Tibial nerve (tissue), 4 donors: ENCODE results near the gene AREG. TPM values are rescaled to one million over a fixed set of nuclear protein-coding genes. Genes with fewer than 3 reads are reported as not detected.

Experiments used
- DNase-seq, 2 donors: peaks; one replicate each; pipeline ENCODE4 v3.0.0-alpha.2; 2019; ENCODE audit warnings: low spot score in 2 of 2
- H3K27ac ChIP-seq, 4 donors: fragments of 200-600 bp; sonication (generic) in 3 of 4; one replicate each; pipeline ENCODE4 v1.5.1; 2017 to 2019; ENCODE audit warnings: mild to moderate bottlenecking in 1 of 4
- H3K27me3 ChIP-seq, 2 donors: fragments of 200-600 bp; sonication (generic) in 1 of 2; one replicate each; pipeline versions ENCODE4 v1.5.1 to v1.6.0; 2017 to 2019
- H3K36me3 ChIP-seq, 3 donors: fragments of 200-600 bp; sonication (generic); one replicate each; pipeline ENCODE4 v1.5.1; 2018 to 2019
- H3K4me1 ChIP-seq, 4 donors: fragments of 200-600 bp; sonication (generic) in 3 of 4; one replicate each; pipeline ENCODE4 v1.5.1; 2017 to 2019
- H3K4me3 ChIP-seq, 4 donors: fragments of 200-600 bp; sonication (generic) in 3 of 4; one replicate each; pipeline ENCODE4 v1.5.1; 2017 to 2019; ENCODE audit warnings: mild to moderate bottlenecking in 1 of 4, moderate library complexity in 1 of 4
- H3K9me3 ChIP-seq, 4 donors: fragments of 200-600 bp; sonication (generic) in 3 of 4; one replicate each; pipeline ENCODE4 v1.5.1; 2017 to 2019
- CTCF ChIP-seq, 5 experiments: fragments of 200-600 bp in 3 of 5; fragments of 450-650 bp in 2 of 5; sonication (generic) in 3 of 5; IDR thresholded peaks; one replicate each; pipeline ENCODE4 v1.5.1; 2016 to 2019; ENCODE audit warnings: antibody characterized with exemption in 5 of 5, mild to moderate bottlenecking in 3 of 5, moderate library complexity in 2 of 5
- EP300 ChIP-seq, 2 donors: sonication (generic); formaldehyde crosslinking; IDR thresholded peaks; one replicate each; pipeline ENCODE4 v1.6.1; 2017; ENCODE audit warnings: antibody characterized with exemption in 2 of 2, mild to moderate bottlenecking in 1 of 2
- POLR2A ChIP-seq, 2 donors: fragments of 450-650 bp; IDR thresholded peaks; one replicate each; pipeline ENCODE4 v1.6.1; 2017; ENCODE audit warnings: antibody characterized with exemption in 2 of 2, mild to moderate bottlenecking in 2 of 2, moderate library complexity in 2 of 2
- WGBS, 2 donors: methylation state at CpG; one replicate each; pipeline ENCODE4 v1.1.5; 2018; 5-methylcytosine and 5-hydroxymethylcytosine counted together
- total RNA-seq, 4 donors: library from RNA; depleted of rRNA; stranded (reverse); fragments of >200 nt; gene quantifications; one replicate each; pipeline ENCODE4 v1.1.0, GENCODE V29; 2016

AREG gene
- total RNA-seq, 4 donors from 2014 or later = 4.0 to 12.9 (median 7.2) TPM

DNA sequence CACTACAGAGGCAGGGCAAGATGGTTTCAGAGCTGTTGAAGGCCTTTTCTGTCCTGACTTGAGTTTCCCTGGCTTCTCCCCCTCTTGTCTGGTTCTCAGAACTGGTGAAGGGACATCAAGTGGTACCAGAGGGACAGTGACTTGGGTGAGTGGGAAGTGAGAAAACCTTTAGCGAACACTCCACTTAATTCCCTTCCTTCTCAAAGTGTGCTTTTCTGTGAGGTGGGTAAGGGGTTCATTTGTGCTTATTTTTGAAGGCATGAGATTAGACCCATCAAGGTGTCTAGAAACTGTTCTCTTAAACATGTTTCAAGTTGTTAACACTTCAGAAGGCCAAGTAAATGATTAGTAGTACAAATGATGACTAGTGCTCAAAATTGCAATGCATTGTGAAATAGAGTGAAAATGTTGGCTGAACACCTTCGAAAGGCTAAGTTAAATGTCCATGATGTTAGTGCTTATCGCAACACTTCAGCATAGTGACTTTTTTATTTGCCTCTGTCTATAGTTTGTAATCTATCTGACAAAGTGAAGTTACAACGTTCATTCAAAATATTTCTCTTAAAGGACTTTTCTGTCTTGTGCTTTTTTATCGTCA is 2.8 kb downstream of the AREG start:
- Histone ChIP-seq H3K27me3 (no peaks in the 10 kb centered on the region), H3K4me1 (peaks cover 0 to 16% (median 2%) of the 10 kb centered on the region in 4 donors), H3K36me3 (no peaks in the 10 kb centered on the region), H3K4me3 (no peak overlapping the region), H3K27ac (no peak overlapping the region), H3K9me3 (no peaks in the 10 kb centered on the region)
- 94 to 95% methylated on average over 5 of the region's 5 CpGs for WGBS, 2 donors
- TF ChIP-seq EP300 (IDR thresholded peaks at IDR 0.05) (no peak), POLR2A (IDR thresholded peaks at IDR 0.05) (no peak), CTCF (IDR thresholded peaks at IDR 0.05) (no peak)
- no peak for DNase-seq

- no peak for TF ChIP-seq EP300 (IDR thresholded peaks at IDR 0.05)
- TF ChIP-seq CTCF (IDR thresholded peaks at IDR 0.05) = no peak
- TF ChIP-seq POLR2A (IDR thresholded peaks at IDR 0.05) = no peak
- Histone ChIP-seq H3K4me3 (no peak overlapping the region), H3K9me3 (no peaks in the 10 kb centered on the region), H3K4me1 (peaks cover 0 to 10% (median 2%) of the 10 kb centered on the region in 4 donors), H3K27me3 (no peaks in the 10 kb centered on the region), H3K36me3 (no peaks in the 10 kb centered on the region), H3K27ac (no peak overlapping the region)
- WGBS, 2 donors = 66 to 71% methylated on average over 6 of the region's 6 CpGs
- no peak for DNase-seq
Observed at GRCh38 chr4:74449571-74450297, 4.8 kb downstream of the AREG start.

GRCh38 chr4:74450298-74450683 is 5.4 kb downstream of the AREG start:
- no peak overlapping the region for H3K27ac ChIP-seq
- peaks cover 0 to 5% (median 2%) of the 10 kb centered on the region in 4 donors for H3K4me1 ChIP-seq
- no peak for TF ChIP-seq POLR2A (IDR thresholded peaks at IDR 0.05)
- TF ChIP-seq EP300 (IDR thresholded peaks at IDR 0.05) = no peak
- TF ChIP-seq CTCF (IDR thresholded peaks at IDR 0.05) = no peak
- no peak for DNase-seq
- H3K4me3 ChIP-seq = no peak overlapping the region
- no peaks in the 10 kb centered on the region for H3K9me3 ChIP-seq
- WGBS, 2 donors = 65 to 66% methylated on average over 4 of the region's 4 CpGs
- no peaks in the 10 kb centered on the region for H3K27me3 ChIP-seq
- H3K36me3 ChIP-seq = no peaks in the 10 kb centered on the region

DNA sequence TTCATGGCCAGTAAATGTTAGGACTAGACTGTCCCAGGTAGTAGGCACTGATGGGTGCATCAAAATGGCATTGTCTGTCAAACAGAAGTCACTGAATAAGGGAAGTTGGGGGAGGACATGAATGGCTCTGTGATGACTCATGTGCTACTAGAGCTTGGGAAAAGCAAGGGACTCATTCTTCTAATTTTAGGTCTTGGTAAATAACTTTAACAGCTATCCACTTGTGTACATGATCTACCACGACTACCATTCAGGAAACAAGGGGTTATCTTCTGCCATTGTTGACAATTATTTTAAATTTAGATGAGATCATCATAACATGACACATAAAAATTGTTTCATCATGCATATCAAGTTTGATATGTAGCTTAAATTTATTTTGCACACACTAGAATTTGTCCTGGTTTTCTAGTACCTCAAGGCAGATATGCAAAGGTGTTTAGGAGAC is 6.3 kb downstream of the AREG start:
- TF ChIP-seq EP300 (IDR thresholded peaks at IDR 0.05) (no peak), CTCF (IDR thresholded peaks at IDR 0.05) (no peak), POLR2A (IDR thresholded peaks at IDR 0.05) (no peak)

DNA sequence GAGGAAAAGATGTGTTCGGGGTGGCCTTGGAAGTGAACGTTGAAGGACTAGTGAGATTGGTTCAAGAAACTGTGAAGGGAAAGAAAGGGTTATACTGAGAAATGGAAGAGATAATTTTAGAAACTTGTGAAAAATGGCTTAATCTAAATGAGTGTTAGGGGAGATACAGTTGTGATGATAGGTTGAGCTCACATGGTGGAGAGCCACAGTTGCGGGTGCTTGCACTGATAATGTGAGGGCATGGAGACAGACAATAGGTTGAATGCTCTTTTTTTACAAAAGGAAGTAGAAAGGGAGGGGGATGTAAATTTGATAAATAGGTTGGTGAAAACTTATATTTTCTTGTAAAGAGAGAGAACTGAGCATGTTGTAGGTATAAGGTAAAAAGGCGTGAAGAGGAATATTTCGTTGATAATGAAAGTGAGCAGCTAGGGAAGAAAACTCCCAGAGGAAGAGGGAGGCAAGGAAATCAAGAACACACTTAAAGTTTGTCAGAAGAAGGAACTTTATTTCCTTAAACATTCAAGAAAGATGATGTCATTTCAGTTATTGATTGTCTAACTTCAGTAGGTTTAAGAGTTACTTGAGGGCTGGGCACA is 8.2 kb downstream of the AREG start:
- H3K9me3 ChIP-seq = no peaks in the 10 kb centered on the region
- H3K36me3 ChIP-seq = no peaks in the 10 kb centered on the region
- H3K4me1 ChIP-seq = no peaks in the 10 kb centered on the region
- WGBS, 2 donors = 80 to 81% methylated on average over 5 of the region's 5 CpGs
- no peak for DNase-seq
- no peak overlapping the region for H3K27ac ChIP-seq
- TF ChIP-seq POLR2A (IDR thresholded peaks at IDR 0.05) (no peak), EP300 (IDR thresholded peaks at IDR 0.05) (no peak), CTCF (IDR thresholded peaks at IDR 0.05) (no peak)
- H3K4me3 ChIP-seq = no peak overlapping the region
- no peaks in the 10 kb centered on the region for H3K27me3 ChIP-seq

More for the DNA sequence above, 6.3 kb downstream of the AREG start:
- Histone ChIP-seq H3K36me3 (no peaks in the 10 kb centered on the region), H3K27ac (no peak overlapping the region), H3K9me3 (no peaks in the 10 kb centered on the region), H3K27me3 (no peaks in the 10 kb centered on the region), H3K4me1 (no peaks in the 10 kb centered on the region), H3K4me3 (no peak overlapping the region)
- WGBS, 2 donors = 23 to 24% methylated on average over 1 of the region's 1 CpG
- no peak for DNase-seq
